Liver (tissue), 2 donors: ENCODE measurements around the gene SEMA7A.
"Not testable (repeated sequence)": the region's sequence is repeated elsewhere in the genome, so short reads cannot be mapped to it uniquely, and the experiment has no call there.

Source experiments
- JUND ChIP-seq, 2 donors: IDR thresholded peaks; 2 replicates each; pipeline ENCODE4 v1.6.1; 2016; ENCODE audit warnings: antibody characterized with exemption in 2 of 2
- TAF1 ChIP-seq: conservative IDR thresholded peaks from 2 replicates; pipeline ENCODE4 v1.6.1; 2016; ENCODE audit warnings: antibody characterized with exemption, mild to moderate bottlenecking
- donor health status: healthy.

GRCh38 chr15:74359376-74359775 lies 74.4 kb downstream of the SEMA7A start:
- TF ChIP-seq TAF1; JUND (IDR thresholded peaks at IDR 0.05): not testable (repeated sequence)
